HCT116 (cell line): ENCODE results near the gene CDK14.

ENCODE experiments used
- CTCF ChIP-seq, 3 experiments: fragments of 200-600 bp in 1 of 3; sonication (generic) in 1 of 3; IDR thresholded peaks in 2 of 3; conservative IDR thresholded peaks in 1 of 3; 2 replicates each; pipeline ENCODE4 v1.5.1; 2012 to 2017; ENCODE audit warnings: low read depth in 2 of 3, low read length in 2 of 3, antibody characterized with exemption in 1 of 3, borderline replicate concordance in 1 of 3, control low read depth in 1 of 3, mild to moderate bottlenecking in 1 of 3, mixed read lengths in 1 of 3, mixed run types in 1 of 3, moderate library complexity in 1 of 3; ENCODE audit not compliant: insufficient read depth in 1 of 3
- EZH2 ChIP-seq: fragments of 200-600 bp; sonication (generic); IDR thresholded peaks from 2 replicates; pipeline ENCODE4 v1.6.1; 2017; ENCODE audit warnings: antibody characterized with exemption, mixed run types
- POLR2A ChIP-seq: IDR thresholded peaks from 2 replicates; pipeline ENCODE4 v1.7.0; 2011; ENCODE audit warnings: borderline replicate concordance; ENCODE audit not compliant: insufficient read depth, insufficient read length; ENCODE audit errors: extremely low read depth
- SIN3A ChIP-seq: IDR thresholded peaks from 2 replicates; pipeline ENCODE4 v1.6.1; 2012; ENCODE audit warnings: low read depth

- TF ChIP-seq POLR2A (no peak), SIN3A (no peak), CTCF (IDR thresholded peaks at IDR 0.05 in 2 of 3, conservative IDR thresholded peaks at IDR 0.05 in 1 of 3; ENCODE audit: borderline replicate concordance in 1 of 3, insufficient read depth in 1 of 3, low read depth in 2 of 3, low read length in 2 of 3) (no peak), EZH2 (no peak)
These were observed 448.0 kb downstream of the CDK14 start for GRCh38 chr7:91043924-91044645.
